Fibroblast of lung (primary cell): Measurements from ENCODE around the gene ABHD10. TPM values are rescaled to one million over a fixed set of nuclear protein-coding genes. Genes with fewer than 3 reads are reported as not detected.

ENCODE experiments used
- DNase-seq, 2 donors: peaks; one replicate each; pipeline versions ENCODE4 v3.0.0 to v3.0.0-alpha.2; 2010; ENCODE audit warnings: low read depth in 2 of 2
- H2AFZ ChIP-seq: 2 replicates; pipeline ENCODE4 v1.5.1; 2012; ENCODE audit warnings: low read length, control low read depth, inconsistent platforms
- H3K27ac ChIP-seq: 2 replicates; pipeline ENCODE4 v1.5.1; 2011; ENCODE audit warnings: low read length, control low read depth; ENCODE audit not compliant: insufficient read depth
- H3K27me3 ChIP-seq: 2 replicates; pipeline ENCODE4 v1.5.1; 2011; ENCODE audit warnings: mild to moderate bottlenecking, low read length; ENCODE audit not compliant: control insufficient read depth, insufficient read depth
- H3K36me3 ChIP-seq: 2 replicates; pipeline ENCODE4 v1.5.1; 2011; ENCODE audit warnings: low read length; ENCODE audit not compliant: control insufficient read depth, insufficient read depth
- H3K4me1 ChIP-seq: 2 replicates; pipeline ENCODE4 v1.5.1; 2011; ENCODE audit warnings: low read length; ENCODE audit not compliant: control insufficient read depth, insufficient read depth; ENCODE audit errors: extremely low read depth
- H3K4me2 ChIP-seq: 2 replicates; pipeline ENCODE4 v1.5.1; 2011; ENCODE audit warnings: low read length, control low read depth; ENCODE audit not compliant: insufficient read depth; ENCODE audit errors: extremely low read depth
- H3K4me3 ChIP-seq, 4 experiments: fragments of 200-600 bp in 1 of 4; sonication (generic) in 1 of 4; replicated peaks in 1 of 4; 2 replicates each; pipeline ENCODE4 v1.5.1; 2011 to 2016; ENCODE audit warnings: low read length in 4 of 4, low read depth in 3 of 4, mild to moderate bottlenecking in 3 of 4, control low read depth in 2 of 4, inconsistent platforms in 1 of 4, mixed read lengths in 1 of 4; ENCODE audit not compliant: insufficient read depth in 1 of 4; ENCODE audit errors: control extremely low read depth in 1 of 4
- H3K79me2 ChIP-seq: 2 replicates; pipeline ENCODE4 v1.5.1; 2012; ENCODE audit warnings: mild to moderate bottlenecking, low read length, inconsistent platforms; ENCODE audit not compliant: control insufficient read depth, insufficient read depth
- H3K9ac ChIP-seq: 2 replicates; pipeline ENCODE4 v1.5.1; 2011; ENCODE audit warnings: mild to moderate bottlenecking, low read length, control low read depth; ENCODE audit not compliant: insufficient read depth
- H3K9me3 ChIP-seq: 2 replicates; pipeline ENCODE4 v1.5.1; 2012; ENCODE audit warnings: low read depth, low read length; ENCODE audit not compliant: control insufficient read depth, insufficient read depth
- H4K20me1 ChIP-seq: 2 replicates; pipeline ENCODE4 v1.5.1; 2011; ENCODE audit warnings: low read length; ENCODE audit not compliant: control insufficient read depth, insufficient read depth; ENCODE audit errors: extremely low read depth
- EZH2 ChIP-seq: IDR thresholded peaks from 2 replicates; pipeline ENCODE4 v1.5.1; 2012; ENCODE audit warnings: low read length, control low read depth, mild to moderate bottlenecking; ENCODE audit errors: missing control alignments
- polyA plus RNA-seq, 2 donors: library from polyadenylated mRNA; depleted of rRNA in 1 of 2; stranded (reverse) in 1 of 2; unstranded in 1 of 2; fragments of >200 nt; gene quantifications; 2 replicates each; pipeline ENCODE4 v1.2.1, GENCODE V29; 2011 to 2012; ENCODE audit warnings: missing spikeins in 1 of 2
- total RNA-seq: library from RNA; depleted of rRNA; stranded (reverse); fragments of >200 nt; gene quantifications from 2 replicates; pipeline ENCODE4 v1.2.1, GENCODE V29; 2014
- TF ChIP-seq, protein P1 (sequence below), 2 donors: IDR thresholded peaks in 1 of 2; conservative IDR thresholded peaks in 1 of 2; 1 replicate in 1 of 2; 2 replicates in 1 of 2; pipeline ENCODE4 v1.5.1; 2011 to 2012; ENCODE audit warnings: low read length in 2 of 2, control low read depth in 1 of 2, inconsistent platforms in 1 of 2, low read depth in 1 of 2, mild to moderate bottlenecking in 1 of 2

Gene ABHD10
- total and polyA plus RNA-seq, 2 donors (not counting 1 experiment from before 2014, with no cell fraction given) = 29.8 to 48.6 TPM

GRCh38 chr3:112017091-112017490, 38.3 kb downstream of the ABHD10 start:
- Histone ChIP-seq H3K4me2 (no peak overlapping the region), H3K4me3 (no peak overlapping the region), H2AFZ (no peak overlapping the region), H3K4me1 (no peaks in the 10 kb centered on the region), H3K9me3 (no peaks in the 10 kb centered on the region), H4K20me1 (no peaks in the 10 kb centered on the region), H3K27ac (no peak overlapping the region), H3K27me3 (no peaks in the 10 kb centered on the region), H3K9ac (no peak overlapping the region), H3K79me2 (no peaks in the 10 kb centered on the region), H3K36me3 (no peaks in the 10 kb centered on the region)
- TF ChIP-seq, protein P1, sequence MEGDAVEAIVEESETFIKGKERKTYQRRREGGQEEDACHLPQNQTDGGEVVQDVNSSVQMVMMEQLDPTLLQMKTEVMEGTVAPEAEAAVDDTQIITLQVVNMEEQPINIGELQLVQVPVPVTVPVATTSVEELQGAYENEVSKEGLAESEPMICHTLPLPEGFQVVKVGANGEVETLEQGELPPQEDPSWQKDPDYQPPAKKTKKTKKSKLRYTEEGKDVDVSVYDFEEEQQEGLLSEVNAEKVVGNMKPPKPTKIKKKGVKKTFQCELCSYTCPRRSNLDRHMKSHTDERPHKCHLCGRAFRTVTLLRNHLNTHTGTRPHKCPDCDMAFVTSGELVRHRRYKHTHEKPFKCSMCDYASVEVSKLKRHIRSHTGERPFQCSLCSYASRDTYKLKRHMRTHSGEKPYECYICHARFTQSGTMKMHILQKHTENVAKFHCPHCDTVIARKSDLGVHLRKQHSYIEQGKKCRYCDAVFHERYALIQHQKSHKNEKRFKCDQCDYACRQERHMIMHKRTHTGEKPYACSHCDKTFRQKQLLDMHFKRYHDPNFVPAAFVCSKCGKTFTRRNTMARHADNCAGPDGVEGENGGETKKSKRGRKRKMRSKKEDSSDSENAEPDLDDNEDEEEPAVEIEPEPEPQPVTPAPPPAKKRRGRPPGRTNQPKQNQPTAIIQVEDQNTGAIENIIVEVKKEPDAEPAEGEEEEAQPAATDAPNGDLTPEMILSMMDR (conservative IDR thresholded peaks at IDR 0.05 in 1 of 2, IDR thresholded peaks at IDR 0.05 in 1 of 2; ENCODE audit: low read depth in 1 of 2, low read length in 2 of 2) = no peak
- TF ChIP-seq EZH2 = no peak
- no peak for DNase-seq

GRCh38 chr3:112018712-112019111, 39.9 kb downstream of the ABHD10 start:
- Histone ChIP-seq H3K9me3 (no peaks in the 10 kb centered on the region), H2AFZ (no peak overlapping the region), H3K27me3 (no peaks in the 10 kb centered on the region), H3K4me3 (no peak overlapping the region), H3K9ac (no peak overlapping the region), H3K36me3 (no peaks in the 10 kb centered on the region), H3K4me1 (no peaks in the 10 kb centered on the region), H3K27ac (no peak overlapping the region), H3K4me2 (no peak overlapping the region), H4K20me1 (no peaks in the 10 kb centered on the region), H3K79me2 (no peaks in the 10 kb centered on the region)
- peak in 1 of 2 donors; percentile 8 for DNase-seq
- TF ChIP-seq EZH2 = no peak
- TF ChIP-seq, protein P1 (conservative IDR thresholded peaks at IDR 0.05 in 1 of 2, IDR thresholded peaks at IDR 0.05 in 1 of 2; ENCODE audit: low read depth in 1 of 2, low read length in 2 of 2) = no peak

- Histone ChIP-seq H3K79me2 (no peaks in the 10 kb centered on the region), H4K20me1 (no peaks in the 10 kb centered on the region), H2AFZ (no peak overlapping the region), H3K4me1 (no peaks in the 10 kb centered on the region), H3K27ac (no peak overlapping the region), H3K4me3 (no peak overlapping the region), H3K9me3 (no peaks in the 10 kb centered on the region), H3K36me3 (no peaks in the 10 kb centered on the region), H3K27me3 (no peaks in the 10 kb centered on the region), H3K9ac (no peak overlapping the region), H3K4me2 (no peak overlapping the region)
- TF ChIP-seq, protein P1 (conservative IDR thresholded peaks at IDR 0.05 in 1 of 2, IDR thresholded peaks at IDR 0.05 in 1 of 2; ENCODE audit: low read depth in 1 of 2, low read length in 2 of 2) = no peak
- TF ChIP-seq EZH2 = no peak
- no peak for DNase-seq
Measured at GRCh38 chr3:112019716-112020115, 40.9 kb downstream of the ABHD10 start.
